ENCODE results near the gene AIP. TPM values are rescaled to one million over a fixed set of nuclear protein-coding genes. Genes with fewer than 3 reads are reported as not detected.

The AIP gene
- total RNA-seq, 1 donor from 2014 or later, result 45.9 TPM

DNA sequence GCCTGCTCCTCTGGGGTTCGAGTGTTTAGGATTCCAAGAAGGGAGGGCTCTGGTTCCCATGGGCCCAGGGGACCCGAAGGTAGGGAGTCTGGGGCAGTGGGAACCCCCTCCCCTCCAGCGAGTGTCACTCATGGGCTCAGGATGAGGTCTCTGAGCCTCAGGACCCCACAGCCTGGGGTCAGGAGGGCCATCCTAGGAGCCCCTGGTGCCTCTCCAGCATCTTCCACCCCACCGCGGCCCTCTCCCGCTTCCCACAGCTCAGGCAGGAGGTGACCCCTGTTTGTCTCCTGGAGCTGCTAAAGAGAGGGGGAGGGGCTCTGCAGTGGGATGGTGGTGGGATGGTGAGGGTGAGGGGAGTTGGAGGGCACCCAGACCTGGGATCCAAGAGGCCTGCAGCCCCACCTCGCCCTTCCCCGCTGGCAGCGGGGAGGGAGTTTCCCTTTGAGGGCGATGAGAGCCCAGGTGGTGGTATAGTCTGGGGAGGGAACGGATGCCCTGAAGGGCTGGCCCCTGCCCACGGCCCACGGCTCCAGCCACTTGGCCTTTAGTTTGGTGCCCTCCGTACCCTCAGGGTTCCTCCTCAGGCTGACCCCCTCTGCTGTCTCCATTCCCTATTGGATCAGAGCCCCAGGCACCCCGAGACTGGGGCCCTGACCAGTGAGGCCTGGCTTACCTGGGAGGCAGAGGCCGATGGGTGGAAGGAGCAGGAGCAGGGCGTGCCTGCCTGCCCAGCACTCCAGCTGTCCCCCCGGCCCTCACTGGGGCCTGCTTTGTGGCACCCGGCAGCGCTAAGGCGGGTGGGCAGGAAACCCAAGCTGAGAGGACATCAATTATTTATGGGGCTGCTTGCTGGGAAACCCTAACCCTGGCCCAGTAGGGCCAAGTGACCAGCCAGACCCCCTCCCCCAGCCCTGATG lies 28.8 kb upstream of the AIP start:
- H3K36me3 ChIP-seq (ENCODE audit: control insufficient read depth, insufficient read depth, low read length), result no peaks in the 10 kb centered on the region

GRCh38 chr11:67455054-67455453 lies 27.8 kb upstream of the AIP start, which contains the start of gene CABP4:
Gene CABP4 (plus strand): TSS chr11:67455354. CDS start chr11:67455424, 70 bp downstream.
- no peak for DNase-seq (ENCODE audit: low read depth)
- H3K4me3 ChIP-seq (ENCODE audit: low read depth, low read length), result no peak within 1 kb of the TSS

More for the DNA sequence above, 28.8 kb upstream of the AIP start:
- TF ChIP-seq, protein P1, sequence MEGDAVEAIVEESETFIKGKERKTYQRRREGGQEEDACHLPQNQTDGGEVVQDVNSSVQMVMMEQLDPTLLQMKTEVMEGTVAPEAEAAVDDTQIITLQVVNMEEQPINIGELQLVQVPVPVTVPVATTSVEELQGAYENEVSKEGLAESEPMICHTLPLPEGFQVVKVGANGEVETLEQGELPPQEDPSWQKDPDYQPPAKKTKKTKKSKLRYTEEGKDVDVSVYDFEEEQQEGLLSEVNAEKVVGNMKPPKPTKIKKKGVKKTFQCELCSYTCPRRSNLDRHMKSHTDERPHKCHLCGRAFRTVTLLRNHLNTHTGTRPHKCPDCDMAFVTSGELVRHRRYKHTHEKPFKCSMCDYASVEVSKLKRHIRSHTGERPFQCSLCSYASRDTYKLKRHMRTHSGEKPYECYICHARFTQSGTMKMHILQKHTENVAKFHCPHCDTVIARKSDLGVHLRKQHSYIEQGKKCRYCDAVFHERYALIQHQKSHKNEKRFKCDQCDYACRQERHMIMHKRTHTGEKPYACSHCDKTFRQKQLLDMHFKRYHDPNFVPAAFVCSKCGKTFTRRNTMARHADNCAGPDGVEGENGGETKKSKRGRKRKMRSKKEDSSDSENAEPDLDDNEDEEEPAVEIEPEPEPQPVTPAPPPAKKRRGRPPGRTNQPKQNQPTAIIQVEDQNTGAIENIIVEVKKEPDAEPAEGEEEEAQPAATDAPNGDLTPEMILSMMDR (IDR thresholded peaks at IDR 0.05; ENCODE audit: insufficient read depth, low read length, poor library complexity, severe bottlenecking), result no peak
- H3K4me3 ChIP-seq (ENCODE audit: low read depth, low read length), result no peak overlapping the region
- DNase-seq (ENCODE audit: low read depth), result no peak
- H3K27me3 ChIP-seq (ENCODE audit: control insufficient read depth, insufficient read depth, low read length), result peaks cover 4% of the 10 kb centered on the region

DNA sequence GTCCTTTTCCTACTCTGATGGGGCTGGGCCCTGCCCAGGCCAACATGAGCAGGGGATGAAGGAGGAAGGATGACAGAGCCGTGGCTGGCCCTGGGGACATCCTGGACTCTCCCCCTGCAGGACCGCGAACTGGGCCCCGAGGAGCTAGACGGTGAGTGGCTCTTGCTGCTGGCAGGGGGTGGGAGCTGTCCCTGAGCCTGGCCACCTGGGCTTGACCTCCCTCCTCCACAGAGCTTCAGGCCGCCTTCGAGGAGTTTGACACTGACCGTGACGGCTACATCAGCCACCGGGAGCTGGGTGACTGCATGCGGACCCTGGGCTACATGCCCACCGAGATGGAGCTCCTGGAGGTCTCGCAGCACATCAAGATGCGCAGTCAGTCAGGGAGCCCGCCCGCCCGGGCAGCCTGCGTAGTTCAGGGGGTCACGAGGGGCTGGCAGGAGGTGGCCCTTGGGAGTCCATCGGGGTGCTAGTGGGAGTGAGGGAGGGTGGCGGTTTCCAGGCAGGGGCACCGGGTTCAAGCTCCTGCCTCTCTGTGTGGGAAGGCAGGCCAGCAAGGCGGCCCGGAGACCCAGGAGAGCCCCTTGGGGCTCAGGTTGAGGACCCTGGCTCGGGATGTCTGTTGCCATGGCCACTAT lies 26.6 kb upstream of the AIP start:
- no peak overlapping the region for H3K4me3 ChIP-seq (ENCODE audit: low read depth, low read length)
- peaks cover 4% of the 10 kb centered on the region for H3K27me3 ChIP-seq (ENCODE audit: control insufficient read depth, insufficient read depth, low read length)
- no peaks in the 10 kb centered on the region for H3K36me3 ChIP-seq (ENCODE audit: control insufficient read depth, insufficient read depth, low read length)
- TF ChIP-seq, protein P1 (IDR thresholded peaks at IDR 0.05; ENCODE audit: insufficient read depth, low read length, poor library complexity, severe bottlenecking), result no peak
- DNase-seq (ENCODE audit: low read depth), result no peak

More at GRCh38 chr11:67455054-67455453, 27.8 kb upstream of the AIP start, which contains the start of gene CABP4:
- Histone ChIP-seq H3K36me3 (ENCODE audit: control insufficient read depth, insufficient read depth, low read length) (no peaks in the 10 kb centered on the region), H3K27me3 (ENCODE audit: control insufficient read depth, insufficient read depth, low read length) (peaks cover 4% of the 10 kb centered on the region)
- TF ChIP-seq, protein P1 (IDR thresholded peaks at IDR 0.05; ENCODE audit: insufficient read depth, low read length, poor library complexity, severe bottlenecking), result no peak

GRCh38 chr11:67457453-67457852 lies 25.4 kb upstream of the AIP start:
- no peak for DNase-seq (ENCODE audit: low read depth)
- H3K4me3 ChIP-seq (ENCODE audit: low read depth, low read length), result no peak overlapping the region
- TF ChIP-seq, protein P1 (IDR thresholded peaks at IDR 0.05; ENCODE audit: insufficient read depth, low read length, poor library complexity, severe bottlenecking), result no peak
- H3K27me3 ChIP-seq (ENCODE audit: control insufficient read depth, insufficient read depth, low read length), result peaks cover 4% of the 10 kb centered on the region
- no peaks in the 10 kb centered on the region for H3K36me3 ChIP-seq (ENCODE audit: control insufficient read depth, insufficient read depth, low read length)

GRCh38 chr11:67458266-67458665 lies 24.6 kb upstream of the AIP start:
- TF ChIP-seq, protein P1 (IDR thresholded peaks at IDR 0.05; ENCODE audit: insufficient read depth, low read length, poor library complexity, severe bottlenecking), result no peak
- no peaks in the 10 kb centered on the region for H3K36me3 ChIP-seq (ENCODE audit: control insufficient read depth, insufficient read depth, low read length)
- H3K27me3 ChIP-seq (ENCODE audit: control insufficient read depth, insufficient read depth, low read length), result peaks cover 4% of the 10 kb centered on the region

More at GRCh38 chr11:67458266-67458665, 24.6 kb upstream of the AIP start:
- no peak overlapping the region for H3K4me3 ChIP-seq (ENCODE audit: low read depth, low read length)
- no peak for DNase-seq (ENCODE audit: low read depth)

Data from kidney epithelial cell (primary cell).